ENCODE measurements around the gene CCNYL1.

- TF ChIP-seq CTCF (IDR thresholded peaks at IDR 0.05), result no peak
- TF ChIP-seq POLR2A (IDR thresholded peaks at IDR 0.05), result no peak
Measured at GRCh38 chr2:207743514-207743913, 32.1 kb downstream of the CCNYL1 start.

Data from right lobe of liver (tissue), 4 donors.